HuH-7.5 (cell line): Measurements from ENCODE around the gene LKAAEAR1.

Experiments used
- DNase-seq: peaks from one replicate; pipeline ENCODE4 v3.0.0; 2011; ENCODE audit warnings: low spot score

Gene LKAAEAR1

DNA sequence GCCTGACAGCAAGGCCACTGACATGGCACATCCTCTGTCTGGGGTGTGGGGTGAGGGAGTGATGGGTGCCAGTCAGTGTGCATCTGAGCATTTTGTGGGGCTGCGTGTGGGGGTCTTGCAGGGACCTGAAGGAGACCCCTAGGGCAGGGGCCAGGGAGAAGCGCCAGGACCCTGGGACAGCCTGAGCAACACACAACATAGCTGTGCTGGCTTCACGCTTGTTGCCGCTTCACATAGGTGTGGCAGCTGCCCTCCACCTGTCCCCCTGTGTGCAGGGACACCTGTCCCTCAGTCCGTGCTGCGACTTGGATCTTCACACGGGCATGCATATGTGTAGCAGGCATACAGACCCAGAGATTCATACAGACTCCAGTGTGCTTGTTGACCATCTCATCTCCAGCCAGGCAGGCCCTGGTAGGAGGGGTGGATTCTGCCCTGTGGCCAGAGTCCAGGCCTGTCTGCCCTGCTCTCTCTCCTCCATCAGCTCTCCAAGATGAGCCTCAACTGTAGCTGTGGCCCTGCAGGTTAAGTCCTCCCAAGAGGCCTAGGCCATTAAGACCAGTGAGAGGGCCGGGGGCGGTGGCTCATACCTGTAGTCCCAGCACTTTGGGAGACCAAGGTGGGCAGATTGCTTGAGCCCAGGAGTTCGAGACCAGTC lies 26.3 kb upstream of the LKAAEAR1 start:
- no peak for DNase-seq

DNA sequence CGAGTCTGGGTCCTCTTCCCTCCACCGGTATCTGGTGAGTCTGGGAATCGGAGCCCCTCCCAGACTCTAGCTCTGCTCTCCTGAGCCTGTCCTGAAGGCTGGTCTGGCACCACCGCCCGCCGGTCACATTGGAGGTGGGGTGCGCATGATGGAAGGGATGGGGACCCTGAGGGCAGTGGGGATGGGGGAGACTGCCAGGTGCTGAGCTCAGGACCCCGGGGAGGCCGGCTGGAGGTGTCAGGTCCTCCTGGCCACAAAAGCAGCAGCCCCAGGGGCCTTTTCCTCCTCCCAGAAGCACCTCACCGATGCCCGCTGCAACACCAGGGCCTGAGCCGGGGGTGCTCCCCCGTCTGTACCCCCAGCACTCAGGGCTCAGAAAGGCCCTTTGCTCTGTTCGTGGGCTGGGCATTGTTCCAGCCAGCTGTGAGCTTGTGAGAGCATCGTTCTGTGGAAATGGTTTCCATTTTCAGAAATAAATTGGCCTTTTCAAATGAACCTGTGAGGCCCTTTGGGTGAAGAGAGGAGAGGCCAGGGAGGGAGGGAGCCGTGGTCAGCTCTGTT lies 25.7 kb upstream of the LKAAEAR1 start:
- DNase-seq, result no peak

DNA sequence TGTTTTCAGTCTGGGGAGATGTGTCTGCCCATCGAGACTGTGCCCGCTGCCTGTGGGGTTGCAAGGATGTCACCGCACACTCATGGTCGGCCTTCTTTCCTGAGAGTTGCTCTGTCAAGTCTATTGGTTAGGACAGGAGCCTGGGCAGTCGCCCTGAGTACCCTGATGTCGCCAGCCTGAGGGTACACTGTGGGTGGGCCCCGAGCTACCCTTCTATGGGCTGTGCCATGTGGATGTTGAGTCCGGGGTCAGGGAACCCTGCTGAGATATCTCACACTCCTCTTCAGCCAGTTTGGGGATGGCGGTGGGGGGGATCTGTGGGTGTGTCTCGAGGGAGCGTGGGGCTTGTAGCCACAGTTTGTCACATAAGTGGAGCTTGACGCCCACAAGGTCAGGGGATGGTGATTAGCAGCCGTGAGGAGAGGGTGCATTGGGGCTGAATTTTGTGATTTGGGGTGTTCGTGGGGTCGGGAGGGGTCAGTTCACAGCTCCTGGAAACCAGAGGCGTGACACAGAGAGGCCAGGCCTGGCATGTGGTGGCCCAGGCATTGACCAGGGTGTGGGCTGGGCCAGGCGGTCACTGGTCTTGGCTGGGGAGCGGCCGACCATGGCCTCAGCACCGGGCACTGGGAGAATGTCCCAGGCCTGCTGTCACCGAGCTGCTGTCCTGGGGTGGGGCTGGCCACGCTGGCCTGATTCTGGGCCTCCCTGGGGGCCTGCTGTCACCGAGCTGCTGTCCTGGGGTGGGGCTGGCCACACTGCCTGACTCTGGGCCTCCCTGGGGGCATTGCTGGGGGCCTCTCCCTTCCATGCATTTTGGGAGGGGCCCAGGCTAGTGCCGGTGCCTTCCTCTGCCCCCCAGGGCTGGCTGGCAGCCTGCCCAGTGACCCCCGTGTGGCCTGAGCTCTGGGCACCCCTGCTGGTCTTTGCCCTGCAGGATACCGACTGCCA lies 24.8 kb upstream of the LKAAEAR1 start:
- no peak for DNase-seq

DNA sequence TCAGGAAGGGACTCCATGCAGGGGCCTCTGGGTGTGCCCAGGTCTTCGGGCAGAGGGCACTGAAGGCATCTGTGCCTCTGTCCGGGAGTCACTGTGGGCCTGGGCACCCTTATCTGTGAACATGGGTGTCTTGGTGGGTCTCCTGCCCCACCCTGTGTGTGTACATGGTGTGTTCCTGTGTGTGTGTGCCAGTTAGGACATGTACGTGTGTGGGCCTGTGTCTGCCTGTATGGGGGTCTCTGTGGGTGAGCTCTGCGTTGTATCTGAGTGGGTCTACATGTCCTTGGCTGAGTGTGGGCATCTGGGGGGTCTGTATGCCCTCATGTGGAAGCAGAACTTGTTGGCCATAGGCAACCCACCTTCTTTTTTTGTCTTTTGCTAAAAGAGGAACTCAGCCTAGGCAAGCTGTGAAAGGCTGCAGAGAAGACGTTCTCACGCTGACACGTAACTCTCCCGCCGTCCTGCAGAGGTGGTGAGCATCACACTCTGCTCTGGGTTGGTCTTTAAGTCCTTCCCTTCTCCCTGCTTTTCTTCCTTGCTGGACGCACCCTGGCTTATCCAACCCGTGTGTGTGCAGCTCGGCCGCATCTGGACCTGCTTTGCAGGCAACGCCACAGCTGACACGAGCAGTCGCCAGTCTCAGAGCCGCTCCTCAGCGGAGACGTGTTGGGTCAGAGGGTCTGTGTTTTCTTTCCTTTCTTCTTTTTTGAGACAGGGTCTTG lies 23.7 kb upstream of the LKAAEAR1 start:
- DNase-seq, result no peak

DNA sequence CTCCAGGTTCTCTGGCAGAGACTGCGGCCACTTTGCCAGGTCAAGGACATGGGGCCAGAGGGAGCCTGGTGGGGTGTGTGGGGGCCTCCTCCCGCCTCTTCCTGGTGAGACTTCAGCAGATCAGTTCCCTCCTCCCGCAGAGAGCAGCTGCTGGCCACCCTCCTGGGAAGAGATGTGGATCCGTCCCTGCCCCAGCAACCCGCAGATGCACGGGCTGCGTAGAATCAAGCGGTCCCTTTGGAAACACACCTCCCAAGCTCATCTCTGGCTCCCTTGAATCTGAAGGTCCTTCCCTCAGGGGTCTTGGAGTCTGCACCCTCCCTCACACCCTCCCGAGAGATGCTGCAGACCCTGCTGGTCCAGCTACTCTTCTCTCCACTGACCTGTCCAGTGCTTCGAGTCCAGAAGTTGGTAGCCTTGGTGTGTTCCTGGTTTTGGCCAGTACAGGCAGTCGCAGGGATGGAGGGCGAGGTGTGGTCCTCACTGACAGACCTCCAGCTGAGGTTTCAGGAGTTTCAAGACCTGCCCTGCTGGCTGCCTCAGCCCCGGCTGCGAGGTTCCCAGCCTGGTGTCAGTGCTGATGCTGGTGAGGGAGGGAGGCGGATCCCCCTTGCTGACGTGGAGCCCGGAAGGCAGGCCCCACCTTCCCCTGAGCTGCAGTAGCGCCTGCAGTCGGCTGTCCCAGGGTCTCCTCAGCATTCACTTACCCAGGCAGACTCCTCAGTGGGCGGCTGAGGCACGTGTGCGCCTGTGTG lies 23.0 kb upstream of the LKAAEAR1 start, which contains the start of gene NPBWR2:
TSS of gene NPBWR2 (minus strand) at position 585 of the 755 bp plus-strand sequence. CDS start 734 bp downstream, outside the sequence.
- no peak for DNase-seq

DNA sequence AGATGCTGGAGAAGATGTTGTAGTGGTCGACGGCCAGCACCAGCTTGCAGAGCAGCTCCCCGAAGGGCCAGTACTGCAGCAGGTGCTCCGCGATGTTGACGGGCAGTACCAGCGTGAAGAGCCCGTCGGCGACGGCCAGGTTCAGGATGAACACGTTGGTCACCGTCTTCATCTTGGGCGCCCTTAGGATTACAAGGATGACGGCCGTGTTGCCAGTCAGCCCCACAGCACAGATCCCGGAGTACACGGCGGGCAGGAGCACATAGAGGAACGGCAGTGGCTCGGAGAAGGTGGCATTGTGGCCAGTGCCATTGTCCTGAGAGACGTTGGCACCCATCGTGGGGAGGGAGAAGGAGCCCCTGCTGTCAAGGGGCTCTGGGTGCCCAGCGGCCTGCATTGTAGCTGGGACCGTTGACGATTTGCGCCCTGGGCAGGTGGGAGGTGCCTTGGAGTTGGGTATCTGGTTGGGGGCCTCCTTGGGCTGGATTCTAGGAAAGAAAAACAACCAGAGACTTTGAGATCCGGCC lies 22.3 kb upstream of the LKAAEAR1 start:
- DNase-seq, result no peak

DNA sequence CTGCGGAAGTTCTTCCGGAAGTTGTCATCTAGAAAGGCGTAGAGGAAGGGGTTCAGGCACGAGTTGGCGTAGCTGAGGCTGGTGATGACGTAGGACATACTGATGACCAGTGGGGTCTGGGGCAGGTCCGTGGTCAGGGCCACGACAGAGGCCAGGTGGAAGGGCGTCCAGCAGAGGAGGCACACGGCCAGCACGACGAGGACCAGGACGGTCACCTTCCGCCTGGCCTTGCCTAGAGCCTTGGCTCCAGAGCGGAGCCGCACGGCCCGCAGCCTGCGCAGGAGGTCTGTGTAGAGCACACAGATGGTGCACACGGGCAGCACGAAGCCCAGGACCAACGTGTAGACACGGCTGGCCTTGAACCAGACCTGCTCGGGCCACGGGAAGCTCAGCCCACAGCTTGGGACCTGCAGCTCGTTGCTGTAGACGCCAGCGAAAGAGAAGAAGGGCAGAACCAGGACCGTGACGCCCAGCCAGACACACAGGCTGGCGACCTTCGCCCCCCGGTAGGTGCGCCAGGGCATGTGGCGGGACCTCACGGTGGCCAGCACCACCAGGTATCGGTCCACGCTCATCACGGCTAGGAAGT lies 21.7 kb upstream of the LKAAEAR1 start:
- DNase-seq, result no peak

DNA sequence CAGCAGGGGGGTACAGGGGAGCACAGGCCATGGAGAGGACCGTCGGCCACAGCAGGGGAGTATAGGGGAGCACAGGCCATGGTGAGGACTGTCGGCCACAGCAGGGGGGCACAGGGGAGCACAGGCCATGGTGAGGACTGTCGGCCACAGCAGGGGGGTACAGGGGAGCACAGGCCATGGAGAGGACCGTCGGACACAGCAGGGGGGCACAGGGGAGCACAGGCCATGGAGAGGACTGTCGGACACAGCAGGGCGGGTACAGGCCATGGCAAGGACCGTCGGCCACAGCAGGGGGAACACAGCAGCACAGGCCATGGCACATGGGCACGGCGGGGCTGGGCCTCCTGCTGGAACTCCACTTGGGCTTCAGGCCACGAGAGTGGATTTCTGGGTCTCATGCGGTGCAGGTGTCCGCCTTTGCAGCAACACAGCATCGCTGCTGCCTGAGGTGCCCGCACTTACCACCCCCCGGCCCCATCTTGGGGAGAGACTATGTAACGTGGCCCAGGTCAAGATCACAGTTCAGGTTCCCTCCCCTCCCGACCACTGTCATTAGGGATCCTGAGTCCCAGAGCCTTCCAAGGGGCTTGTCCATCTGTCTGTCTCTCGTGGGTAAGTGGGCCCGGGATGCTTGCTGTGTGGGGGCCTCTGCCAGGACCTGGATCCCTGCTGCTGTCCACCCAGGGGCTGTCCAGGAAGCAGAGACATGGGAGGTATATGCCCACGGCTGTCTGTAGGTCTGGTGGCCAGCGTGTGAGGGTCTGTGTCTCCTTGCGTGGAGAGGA lies 20.7 kb upstream of the LKAAEAR1 start:
- no peak for DNase-seq

DNA sequence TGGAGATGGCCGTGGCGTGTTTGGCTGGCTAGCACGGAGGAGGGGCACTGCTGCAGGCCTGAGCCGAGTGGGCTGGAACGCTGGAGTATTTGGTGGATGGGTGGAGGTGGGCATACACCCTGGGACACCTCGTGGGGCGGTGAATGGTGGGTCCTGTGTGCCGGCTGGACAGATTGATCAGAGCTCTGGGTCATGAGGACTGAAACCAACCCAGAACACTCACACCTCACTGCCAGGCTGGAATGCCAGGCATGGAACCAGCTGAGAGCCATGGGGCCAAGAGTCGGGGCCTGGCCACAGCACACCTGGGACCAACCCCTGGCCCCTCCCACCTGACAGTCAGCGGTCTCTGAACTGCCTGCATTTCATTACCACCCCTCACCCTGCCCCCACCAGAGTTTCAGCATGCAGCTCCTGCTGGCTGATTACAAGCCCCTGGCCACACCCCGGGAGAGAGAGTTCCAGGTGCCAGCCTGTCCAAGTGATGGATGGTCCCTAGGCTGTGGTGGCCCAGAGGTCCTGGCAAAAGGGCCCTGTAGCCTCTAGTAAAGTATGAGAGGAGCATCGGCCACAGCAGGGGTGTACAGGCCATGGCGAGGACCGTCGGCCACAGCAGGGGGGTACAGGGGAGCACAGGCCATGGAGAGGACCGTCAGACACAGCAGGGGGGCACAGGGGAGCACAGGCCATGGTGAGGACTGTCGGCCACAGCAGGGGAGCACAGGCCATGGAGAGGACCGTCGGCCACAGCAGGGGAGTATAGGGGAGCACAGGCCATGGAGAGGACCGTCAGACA lies 19.9 kb upstream of the LKAAEAR1 start:
- no peak for DNase-seq

DNA sequence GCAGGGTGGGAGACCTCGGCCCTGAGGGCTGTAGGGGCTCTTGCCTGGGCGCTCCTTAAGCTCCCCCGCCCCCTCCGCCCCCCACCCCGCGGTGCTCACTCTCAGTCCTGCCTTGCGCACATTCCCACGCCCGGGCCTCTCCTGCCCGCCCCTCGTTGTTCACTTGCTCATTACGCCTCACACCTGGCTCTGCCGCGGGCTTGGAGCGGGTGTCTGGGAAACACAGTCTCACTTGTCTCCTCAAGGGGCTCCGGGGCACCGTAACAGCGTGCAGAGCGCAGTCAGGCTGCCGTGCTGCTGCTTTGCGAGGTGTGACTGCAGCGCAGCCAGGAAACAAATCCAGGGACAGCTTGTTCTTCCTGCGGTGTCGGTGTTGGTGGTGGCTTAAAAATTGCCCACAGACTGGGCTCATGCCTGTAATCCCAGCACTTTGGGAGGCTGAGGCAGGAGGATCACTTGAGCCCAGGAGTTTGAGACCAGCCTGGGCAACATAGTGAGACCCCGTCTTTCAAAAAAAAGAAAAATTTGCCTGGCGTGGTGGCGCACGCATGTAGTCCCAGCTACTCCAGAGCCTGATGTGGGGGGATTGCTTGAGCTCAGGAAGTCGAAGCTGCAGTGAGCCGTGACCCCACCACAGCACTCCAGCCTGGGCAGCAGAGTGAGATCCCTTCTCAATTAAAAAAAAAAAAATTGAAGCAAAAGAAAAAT lies 18.6 kb upstream of the LKAAEAR1 start:
- DNase-seq, result no peak

DNA sequence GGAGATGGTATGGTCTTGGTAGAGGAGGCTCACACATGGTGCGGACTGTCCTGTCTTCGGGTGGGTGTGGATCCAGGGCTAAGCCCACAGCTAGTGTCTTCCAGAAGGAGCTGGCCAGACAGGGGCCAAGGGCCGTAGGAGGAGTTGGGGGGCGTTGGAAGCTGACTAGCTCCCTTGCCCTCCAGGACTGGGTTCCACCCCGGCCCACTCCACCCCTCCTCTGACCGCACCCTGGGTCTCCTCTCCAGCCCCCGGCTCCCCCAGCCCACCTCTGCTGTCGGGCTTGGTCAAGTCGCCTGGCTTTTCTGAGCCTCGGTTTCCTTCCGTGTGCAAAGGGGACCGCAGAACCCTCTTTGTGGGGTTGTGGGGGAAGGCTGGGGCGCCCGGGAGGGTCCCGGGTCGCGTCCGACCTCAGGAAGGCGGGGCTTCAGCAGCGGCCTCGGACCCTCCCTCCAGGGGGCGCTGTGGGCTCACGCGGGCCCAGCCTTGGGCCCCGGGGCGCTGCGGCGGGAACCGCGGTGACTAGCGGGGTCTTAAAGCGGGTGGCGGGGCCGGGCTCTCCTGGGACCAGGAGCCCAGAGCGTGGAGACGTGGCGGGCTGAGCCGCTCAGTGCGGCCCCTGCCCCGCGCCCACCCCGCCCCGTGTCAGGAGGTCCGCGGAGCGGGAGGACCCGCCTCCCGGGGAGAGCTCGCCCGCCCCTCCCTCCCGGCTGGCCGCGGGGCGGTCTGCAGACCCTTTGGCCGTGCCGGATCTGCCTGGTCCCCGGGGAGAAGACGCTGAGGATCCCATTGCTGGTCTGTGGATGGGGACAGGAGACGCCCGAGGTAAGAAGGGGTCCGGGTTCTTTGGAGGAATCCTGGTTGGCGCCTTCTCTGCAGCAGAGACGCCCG lies 17.8 kb upstream of the LKAAEAR1 start:
- peak; percentile 96 for DNase-seq

DNA sequence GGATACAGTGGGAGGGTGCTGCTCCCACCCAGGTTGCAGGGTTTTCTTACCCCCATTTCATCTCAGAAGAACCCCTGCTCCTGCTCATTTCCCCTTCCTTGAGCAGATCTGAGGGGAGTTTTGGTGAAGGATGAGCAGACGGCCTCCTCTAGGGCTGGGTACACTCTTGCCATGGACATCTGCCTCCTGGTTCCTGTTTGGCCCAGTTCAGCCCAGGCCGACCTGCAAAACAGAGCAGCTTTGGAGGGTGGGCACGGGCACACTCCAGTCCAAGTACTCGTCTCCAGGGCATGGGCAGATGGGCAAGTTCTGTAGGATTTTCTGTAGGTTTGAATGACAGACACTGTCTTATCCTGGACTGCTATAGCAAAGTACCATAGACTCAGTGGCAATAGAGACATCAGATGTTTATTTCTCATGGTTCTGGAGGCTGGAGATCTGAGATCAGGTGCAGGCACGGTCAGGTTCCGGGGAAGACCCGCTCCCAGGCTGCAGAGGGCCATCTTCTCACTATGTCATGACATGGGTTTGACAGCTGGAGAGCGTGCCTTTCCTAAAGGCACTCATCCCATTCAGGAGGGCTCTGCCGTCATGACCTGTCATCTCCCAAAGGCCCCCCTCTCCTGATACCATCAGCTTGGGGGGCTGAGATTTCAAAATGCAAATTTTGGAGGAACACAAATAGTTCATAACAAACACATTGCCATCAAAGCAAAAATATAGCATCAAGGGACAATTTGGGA lies 16.9 kb upstream of the LKAAEAR1 start:
- no peak for DNase-seq

DNA sequence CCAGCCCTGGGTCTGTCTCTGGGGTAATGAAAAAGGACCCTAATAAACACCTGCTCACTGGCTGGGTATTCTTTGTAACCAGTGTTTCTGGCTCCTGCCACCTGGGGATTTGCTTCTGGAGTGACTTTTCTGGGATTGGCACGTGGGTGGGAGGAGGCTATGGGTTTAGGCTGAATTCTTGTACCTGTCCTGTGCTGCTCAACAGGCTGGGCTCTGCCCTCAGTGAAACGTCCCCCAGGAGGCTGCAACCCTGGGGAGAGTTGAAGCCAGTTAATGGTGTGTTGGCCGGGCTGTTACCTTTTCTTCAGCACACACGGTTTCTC lies 16.3 kb upstream of the LKAAEAR1 start:
- no peak for DNase-seq

DNA sequence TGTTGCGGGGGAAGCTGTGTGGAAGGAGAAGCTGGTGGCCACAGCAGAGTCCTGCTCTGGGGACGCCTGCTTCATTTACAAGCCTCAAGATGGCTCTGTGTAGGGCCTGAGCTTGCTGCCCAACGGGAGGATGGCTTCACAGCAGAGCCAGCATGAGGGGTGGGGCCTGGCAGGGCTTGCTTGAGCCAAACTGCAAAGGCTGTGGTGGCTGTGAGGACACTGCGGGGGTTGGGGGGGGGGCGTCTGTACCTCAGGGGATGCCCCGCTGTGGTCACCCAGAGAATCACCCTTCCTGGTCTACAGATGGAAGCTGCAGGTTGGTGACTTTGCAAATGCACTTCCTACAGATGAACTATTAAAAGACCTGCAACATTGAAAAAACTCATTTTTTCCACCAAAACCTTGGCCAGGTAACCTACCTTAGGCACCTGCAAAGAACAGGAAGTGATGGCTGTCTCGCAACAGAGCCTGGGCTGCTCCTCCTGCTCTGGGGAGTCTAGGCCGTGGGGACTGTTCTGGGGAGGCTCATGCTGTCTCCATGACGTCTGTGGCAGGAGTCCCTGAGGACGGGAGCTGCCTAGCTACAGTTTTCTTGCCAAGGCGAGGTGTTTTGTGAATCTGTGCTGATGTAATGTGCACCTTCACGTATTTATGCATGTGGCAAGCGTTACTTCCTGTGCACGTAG lies 15.8 kb upstream of the LKAAEAR1 start:
- DNase-seq, result no peak

DNA sequence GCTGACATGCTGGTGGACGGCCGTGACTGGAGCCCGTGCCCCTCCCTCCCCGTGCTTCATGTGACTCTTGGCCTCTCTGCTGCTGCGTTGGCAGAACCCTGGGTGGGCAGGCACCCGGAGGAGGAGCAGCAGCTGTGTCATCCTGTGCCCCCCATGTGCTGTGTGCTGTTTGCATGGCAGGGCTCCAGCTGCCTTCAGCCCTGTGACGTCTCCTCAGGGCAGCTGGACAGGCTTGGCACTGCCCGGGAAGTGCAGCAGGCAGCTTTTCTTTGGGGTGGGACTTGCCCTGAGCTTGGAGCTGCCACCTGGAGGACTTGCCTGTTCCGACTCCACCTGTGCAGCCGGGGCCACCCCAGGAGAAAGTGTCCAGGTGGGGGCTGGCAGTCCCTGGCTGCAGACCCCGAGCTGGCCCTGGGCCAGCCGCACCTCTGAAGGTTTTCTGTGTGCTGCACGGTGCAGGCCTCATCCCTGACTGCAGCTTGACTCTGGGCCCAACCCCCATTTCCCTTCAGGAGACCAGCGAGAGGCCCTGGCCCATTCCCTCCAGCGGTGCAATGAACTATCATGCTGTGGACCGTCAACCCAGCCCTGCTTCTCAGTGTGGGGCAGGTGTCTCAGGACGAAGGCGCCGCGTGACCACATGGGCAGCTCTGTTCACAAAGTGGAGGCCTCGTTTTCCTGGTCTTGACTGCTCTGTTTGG lies 15.0 kb upstream of the LKAAEAR1 start:
- DNase-seq, result no peak
